VCaP (cell line): ENCODE measurements around the gene KCNS1.
"Not testable (repeated sequence)": the region's sequence is repeated elsewhere in the genome, so short reads cannot be mapped to it uniquely, and the experiment has no call there.

Experiments used
- H3K27ac ChIP-seq: fragments of 450-650 bp; 2 replicates; pipeline ENCODE4 v1.5.1; 2017
- CTCF ChIP-seq: fragments of 450-650 bp; conservative IDR thresholded peaks from 2 replicates; pipeline ENCODE4 v1.5.1; 2017; ENCODE audit warnings: mild to moderate bottlenecking, moderate library complexity

Gene KCNS1

GRCh38 chr20:45100563-45101245 is at the start of gene KCNS1:
Gene KCNS1, minus strand, starts transcription at chr20:45101127. Its CDS starts 1,891 bp downstream, at chr20:45099236.
- no peak for TF ChIP-seq CTCF
- no peak within 1 kb of the TSS for H3K27ac ChIP-seq

- TF ChIP-seq CTCF = no peak
These were observed 48.1 kb upstream of the KCNS1 start for GRCh38 chr20:45149062-45149461.

GRCh38 chr20:45140836-45141235 is 39.9 kb upstream of the KCNS1 start:
- no peak for TF ChIP-seq CTCF
- no peak overlapping the region for H3K27ac ChIP-seq

More at GRCh38 chr20:45149062-45149461, 48.1 kb upstream of the KCNS1 start:
- H3K27ac ChIP-seq = no peak overlapping the region

- not testable (repeated sequence) for H3K27ac ChIP-seq
These were observed 38.9 kb upstream of the KCNS1 start for GRCh38 chr20:45139733-45140375.

- no peak overlapping the region for H3K27ac ChIP-seq
- peak; percentile 73 for TF ChIP-seq CTCF
These were observed 37.8 kb upstream of the KCNS1 start for GRCh38 chr20:45138561-45139300.

- no peak for TF ChIP-seq CTCF
- no peak overlapping the region for H3K27ac ChIP-seq
These were observed 36.0 kb upstream of the KCNS1 start for GRCh38 chr20:45136911-45137310.

- no peak for TF ChIP-seq CTCF
- no peak overlapping the region; the same call in 1 of the 2 replicates for H3K27ac ChIP-seq
These were observed 27.2 kb upstream of the KCNS1 start for GRCh38 chr20:45128099-45128498.
